Testis (tissue), 2 donors: ENCODE results near the gene BEAN1.

Experiments used
- CTCF ChIP-seq, 3 experiments: fragments of 450-650 bp in 2 of 3; fragments of 200-600 bp in 1 of 3; sonication (generic) in 1 of 3; IDR thresholded peaks; one replicate each; pipeline ENCODE4 v1.5.1; 2016 to 2019; ENCODE audit warnings: antibody characterized with exemption in 3 of 3, mild to moderate bottlenecking in 2 of 3, moderate library complexity in 1 of 3
- POLR2A ChIP-seq: fragments of 450-650 bp; IDR thresholded peaks from one replicate; pipeline ENCODE4 v1.6.1; 2017; ENCODE audit warnings: antibody characterized with exemption, mild to moderate bottlenecking, moderate library complexity

GRCh38 chr16:66460703-66461102 lies 33.6 kb downstream of the BEAN1 start:
- no peak for TF ChIP-seq CTCF (IDR thresholded peaks at IDR 0.05)
- TF ChIP-seq POLR2A, result no peak
